ENCODE results near the gene NAA80.

- TF ChIP-seq CTCF (IDR thresholded peaks at IDR 0.05) (no peak), POLR2A (IDR thresholded peaks at IDR 0.05) (no peak)
Measured at GRCh38 chr3:50273689-50274065, 25.5 kb downstream of the NAA80 start.

Data from body of pancreas (tissue), 4 donors.